NCI-H1105 (cell line): ENCODE data around the gene PECR.
A peak's percentile ranks its signal among the peaks of the same experiment; 100 is the strongest.
"Not testable (repeated sequence)": the region's sequence is repeated elsewhere in the genome, so short reads cannot be mapped to it uniquely, and the experiment has no call there.

Source experiments
- DNase-seq: peaks from one replicate; lab custom pipeline; 2025; lab: John Stamatoyannopoulos, UW

PECR gene

DNA sequence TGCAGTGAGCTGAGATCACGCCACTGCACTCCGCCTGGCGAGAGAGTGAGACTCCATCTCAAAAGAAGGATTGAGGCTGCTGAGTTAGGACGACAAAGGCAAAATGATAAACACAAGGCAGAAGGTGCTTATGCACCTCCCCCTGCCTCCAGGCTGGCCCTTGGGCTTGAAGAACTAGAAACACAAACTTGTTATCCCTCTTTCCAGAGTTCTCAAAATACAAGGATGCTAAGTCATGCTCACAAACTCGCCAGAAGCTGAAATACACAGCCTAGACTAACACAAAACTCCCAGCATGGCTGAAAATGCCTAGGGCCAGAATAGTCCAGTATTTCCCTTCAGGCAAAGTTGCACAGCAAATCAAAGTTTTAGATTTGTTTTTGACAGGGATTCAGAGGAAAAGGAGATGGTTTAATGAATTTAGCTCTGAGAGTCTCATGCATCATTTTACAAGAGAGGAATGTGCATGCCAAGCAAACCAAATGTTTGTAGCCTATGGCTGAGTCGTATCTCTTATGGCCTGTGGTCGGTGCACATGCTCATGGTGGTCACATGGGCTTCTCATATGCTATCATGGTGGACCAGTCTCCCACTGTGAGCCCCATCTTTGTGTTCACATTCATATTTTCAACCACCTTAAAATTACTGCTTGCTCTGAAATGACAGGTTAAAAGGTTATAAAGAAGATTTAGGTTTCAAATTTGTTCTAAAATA, 52.0 kb downstream of the PECR start:
- DNase-seq = no peak

DNA sequence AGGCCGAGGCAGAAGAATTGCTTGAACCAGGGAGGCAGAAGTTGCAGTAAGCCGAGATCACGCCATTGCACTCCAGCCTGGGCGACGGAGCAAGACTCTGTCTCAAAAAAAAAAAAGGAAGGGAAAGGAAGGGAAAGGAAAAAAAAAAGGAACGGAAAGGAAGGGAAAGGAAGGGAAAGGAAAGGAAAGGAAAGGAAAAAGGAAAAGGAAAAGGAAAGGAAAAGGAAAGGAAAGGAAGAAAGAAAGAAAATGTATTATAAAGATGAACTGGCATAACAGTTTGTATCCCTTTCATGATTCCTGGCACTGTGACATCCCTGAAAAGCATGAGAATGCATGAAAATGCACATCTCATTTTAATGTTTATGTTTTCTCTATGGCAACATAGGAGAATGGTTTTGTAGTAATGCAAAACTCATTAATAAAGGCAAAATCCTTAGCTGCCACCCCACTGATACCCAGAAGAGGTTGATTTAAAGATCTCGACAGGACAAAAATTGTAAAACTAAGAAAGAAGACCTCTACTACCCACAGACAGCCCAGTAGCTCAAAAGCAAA, 56.8 kb downstream of the PECR start:
- no peak for DNase-seq

DNA sequence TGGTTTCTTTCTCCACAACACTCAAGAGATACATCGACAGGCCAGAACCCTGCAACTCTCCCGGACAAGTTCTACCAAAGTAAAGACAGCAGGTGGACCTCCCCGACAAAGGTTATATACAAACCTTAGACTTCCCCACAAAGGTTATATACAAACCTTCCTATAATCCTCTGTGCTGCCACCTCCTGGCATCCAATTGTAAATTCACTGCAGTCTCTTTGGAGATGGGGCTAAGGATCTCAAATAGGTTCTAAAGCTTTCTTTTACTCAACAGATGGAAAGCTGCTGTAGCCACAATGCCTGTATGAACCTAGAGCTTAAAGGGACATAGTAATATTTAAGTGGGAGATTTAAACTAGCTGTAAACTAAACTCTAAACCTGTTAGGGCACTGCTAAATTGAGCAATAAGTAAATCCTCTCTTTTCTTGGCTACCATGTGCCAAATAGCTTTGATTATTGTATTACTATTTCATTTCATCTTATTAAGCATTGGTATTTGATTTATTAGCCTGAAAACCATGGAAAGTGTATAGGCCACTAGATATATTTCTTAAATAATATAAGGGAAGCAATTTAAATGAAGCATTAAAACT, 58.5 kb downstream of the PECR start:
- peak; percentile 7 for DNase-seq

GRCh38 chr2:216021768-216022565, 59.6 kb downstream of the PECR start:
- no peak for DNase-seq

- no peak for DNase-seq
These were observed 62.9 kb downstream of the PECR start for GRCh38 chr2:216018709-216019108.

GRCh38 chr2:216017365-216017764, 64.2 kb downstream of the PECR start:
- DNase-seq = no peak

DNA sequence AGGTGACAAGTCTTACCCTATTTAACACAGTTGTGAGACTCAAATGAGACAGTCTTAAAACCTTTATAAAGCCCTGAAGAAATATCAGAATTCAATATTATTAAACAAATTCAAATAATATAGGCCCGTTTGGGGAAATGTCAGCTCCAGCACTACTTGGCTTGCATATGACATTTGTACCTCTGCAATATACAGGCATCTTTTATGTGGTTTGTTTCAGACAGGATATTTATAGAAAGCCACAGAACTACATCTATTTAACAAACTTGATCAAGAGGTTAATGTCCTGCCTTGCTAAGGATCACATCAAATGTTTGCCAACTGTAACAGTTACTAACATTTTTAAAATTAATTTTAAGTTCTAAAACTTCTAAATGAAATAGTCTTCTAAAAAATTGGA, 65.0 kb downstream of the PECR start:
- DNase-seq = no peak

- DNase-seq = no peak
These were observed 65.7 kb downstream of the PECR start for GRCh38 chr2:216015722-216016464.

DNA sequence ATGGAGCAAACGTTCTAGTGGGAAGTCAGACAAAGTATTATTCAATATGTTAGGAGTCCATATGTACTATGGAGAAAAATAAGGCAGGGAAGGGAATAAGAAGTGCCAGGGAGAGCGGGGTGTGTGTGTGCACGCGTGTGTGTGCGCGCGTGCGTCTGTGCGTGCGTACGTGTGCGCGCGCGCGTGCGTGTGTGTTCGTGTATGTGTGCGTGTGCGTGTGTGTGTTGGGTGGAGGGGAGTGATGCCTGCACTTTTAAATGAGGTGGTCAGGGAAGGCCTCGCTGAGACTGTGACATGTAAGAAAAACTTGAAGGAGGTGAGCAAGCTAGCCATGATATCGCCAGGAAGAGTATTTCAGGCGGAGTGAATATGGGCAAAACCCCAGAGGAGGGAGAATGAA, 66.6 kb downstream of the PECR start:
- DNase-seq = no peak

- DNase-seq = no peak
These were observed 67.6 kb downstream of the PECR start for GRCh38 chr2:216014006-216014405.

DNA sequence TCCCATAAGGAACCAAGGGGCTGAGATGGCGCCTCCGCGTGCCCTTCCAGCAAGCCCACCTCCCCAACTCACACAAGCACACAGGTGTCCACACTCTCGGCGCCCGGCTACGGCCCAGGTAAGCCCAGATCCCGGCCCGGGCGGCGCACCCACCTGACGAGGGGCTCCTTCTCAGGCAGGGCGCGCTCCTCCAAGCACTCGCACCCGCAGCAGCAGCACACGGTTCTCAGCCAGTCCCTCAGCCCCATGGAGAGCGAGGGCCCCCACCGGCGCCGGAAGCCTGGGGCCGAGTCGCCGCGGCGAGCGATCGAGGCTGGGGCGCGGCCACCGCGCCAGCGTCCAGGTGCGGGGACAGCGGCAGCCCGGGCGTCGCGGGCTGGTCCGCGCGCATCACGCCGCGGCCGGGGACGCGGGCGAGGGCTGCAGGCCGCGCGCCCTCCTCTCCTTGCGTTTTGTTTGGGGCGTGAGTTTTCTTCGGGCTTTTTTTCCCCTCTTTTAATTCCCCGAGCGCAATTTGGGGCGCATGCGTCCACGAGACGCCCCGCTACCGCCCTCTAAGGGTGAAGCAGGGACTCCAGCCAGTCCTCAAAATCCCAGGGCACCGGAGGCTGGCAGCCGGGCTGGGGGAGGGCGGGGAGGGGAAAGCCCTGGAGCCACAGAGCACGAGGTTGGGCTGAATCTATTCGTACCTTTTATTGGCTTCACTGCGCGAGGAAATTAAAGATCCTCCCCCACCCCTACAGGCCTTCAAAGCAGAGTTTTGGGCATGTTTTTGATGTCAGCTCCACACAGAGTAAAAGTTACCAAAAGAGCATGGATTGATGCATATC, 68.3 kb downstream of the PECR start, which contains the start of gene MREG:
TSS of gene MREG (minus strand) at position 472 of the 830 bp plus-strand sequence. CDS start at position 248, 224 bp downstream.
- peak; percentile 86 for DNase-seq

- DNase-seq = no peak
These were observed 68.9 kb downstream of the PECR start for GRCh38 chr2:216012830-216013079.

- DNase-seq = no peak
These were observed 69.3 kb downstream of the PECR start for GRCh38 chr2:216012133-216012829.

GRCh38 chr2:216009215-216009614, 72.4 kb downstream of the PECR start:
- not testable (repeated sequence) for DNase-seq

DNA sequence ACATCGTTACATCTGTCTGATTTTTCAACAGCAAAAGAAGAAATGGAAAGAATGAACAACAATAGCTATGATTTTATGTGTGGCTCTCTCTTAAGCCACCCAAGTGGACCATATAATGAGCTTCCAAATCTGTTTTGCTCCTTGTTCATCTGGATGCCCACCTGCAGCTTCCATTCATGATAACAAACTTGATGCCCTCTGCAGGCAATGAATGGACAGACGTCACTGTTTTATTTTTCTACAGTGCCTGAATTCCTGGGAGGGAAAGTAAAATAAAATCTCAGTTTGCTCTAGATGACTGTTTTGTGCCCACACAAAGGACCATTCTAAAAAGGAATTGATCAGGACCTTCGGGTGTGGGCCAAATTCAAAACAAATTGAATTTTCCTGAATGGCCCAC, 73.2 kb downstream of the PECR start:
- DNase-seq = no peak

DNA sequence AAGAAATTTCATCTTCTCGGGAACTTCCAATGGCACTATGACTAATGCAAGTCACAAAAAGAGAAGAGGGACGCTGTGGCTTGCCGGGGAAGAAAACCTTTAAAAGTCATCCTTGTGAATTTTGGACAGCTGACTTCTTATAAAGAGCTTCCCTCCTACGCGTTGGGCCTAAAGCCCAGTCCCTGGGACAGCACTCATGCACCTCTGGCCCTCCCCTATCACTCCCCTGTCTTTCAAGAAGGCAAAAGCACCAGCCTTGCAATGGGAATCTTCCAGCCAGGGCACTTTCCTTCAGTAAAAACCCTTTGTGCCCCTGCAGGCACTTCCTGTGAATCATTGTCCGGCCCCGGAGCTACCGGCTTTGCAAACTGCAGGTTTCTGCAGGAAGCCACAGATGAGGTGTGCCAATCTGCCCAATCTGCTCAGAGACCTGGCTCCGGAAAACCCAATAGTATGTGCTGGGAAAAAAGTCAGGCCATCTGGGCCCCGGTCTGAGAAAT, 75.4 kb downstream of the PECR start:
- no peak for DNase-seq

GRCh38 chr2:216004697-216005283, 76.8 kb downstream of the PECR start:
- DNase-seq = no peak

GRCh38 chr2:216003876-216004696, 77.5 kb downstream of the PECR start:
- no peak for DNase-seq

DNA sequence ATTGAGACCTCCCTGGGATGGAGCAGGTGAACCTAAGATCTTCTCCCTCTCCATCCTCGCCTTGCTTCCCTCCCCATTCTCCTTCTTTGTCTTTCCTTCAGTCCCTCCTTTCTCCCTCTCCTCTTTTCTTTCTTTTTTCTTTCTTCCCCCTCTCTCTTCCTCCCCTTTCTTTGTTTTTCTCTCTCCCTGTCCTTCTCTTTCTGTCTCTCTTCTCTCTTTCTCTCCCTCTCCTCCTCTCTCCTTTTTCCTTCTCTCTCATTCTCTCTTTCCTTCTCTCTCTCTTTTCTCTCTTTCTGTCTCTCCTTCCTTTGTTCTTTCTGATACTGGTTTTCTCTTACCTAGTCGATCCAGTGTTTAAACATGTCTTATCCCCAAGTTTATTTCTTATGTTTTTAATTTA, 78.9 kb downstream of the PECR start:
- DNase-seq = no peak
